ENCODE results near the gene ZNF548.

The ZNF548 gene

DNA sequence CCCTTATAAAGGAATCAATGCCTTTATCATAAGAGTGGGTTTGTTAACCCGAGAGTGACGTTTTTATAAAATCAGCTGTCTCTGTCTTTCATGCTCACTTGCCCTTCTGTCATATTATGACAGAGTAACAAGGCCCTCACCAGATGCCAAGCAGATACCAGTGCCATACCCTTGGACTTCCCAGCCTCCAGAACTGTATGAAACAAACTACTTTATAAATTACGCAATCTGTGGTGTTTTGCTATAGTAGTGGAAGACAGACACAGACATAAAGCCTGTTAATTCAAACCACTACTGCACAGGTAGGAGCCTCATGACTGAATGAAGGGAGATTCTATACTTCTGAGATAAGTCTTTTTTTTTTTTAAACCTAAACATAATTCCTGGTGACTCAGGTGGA is 62.7 kb downstream of the ZNF548 start:
- TF ChIP-seq, protein P1, sequence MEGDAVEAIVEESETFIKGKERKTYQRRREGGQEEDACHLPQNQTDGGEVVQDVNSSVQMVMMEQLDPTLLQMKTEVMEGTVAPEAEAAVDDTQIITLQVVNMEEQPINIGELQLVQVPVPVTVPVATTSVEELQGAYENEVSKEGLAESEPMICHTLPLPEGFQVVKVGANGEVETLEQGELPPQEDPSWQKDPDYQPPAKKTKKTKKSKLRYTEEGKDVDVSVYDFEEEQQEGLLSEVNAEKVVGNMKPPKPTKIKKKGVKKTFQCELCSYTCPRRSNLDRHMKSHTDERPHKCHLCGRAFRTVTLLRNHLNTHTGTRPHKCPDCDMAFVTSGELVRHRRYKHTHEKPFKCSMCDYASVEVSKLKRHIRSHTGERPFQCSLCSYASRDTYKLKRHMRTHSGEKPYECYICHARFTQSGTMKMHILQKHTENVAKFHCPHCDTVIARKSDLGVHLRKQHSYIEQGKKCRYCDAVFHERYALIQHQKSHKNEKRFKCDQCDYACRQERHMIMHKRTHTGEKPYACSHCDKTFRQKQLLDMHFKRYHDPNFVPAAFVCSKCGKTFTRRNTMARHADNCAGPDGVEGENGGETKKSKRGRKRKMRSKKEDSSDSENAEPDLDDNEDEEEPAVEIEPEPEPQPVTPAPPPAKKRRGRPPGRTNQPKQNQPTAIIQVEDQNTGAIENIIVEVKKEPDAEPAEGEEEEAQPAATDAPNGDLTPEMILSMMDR (IDR thresholded peaks at IDR 0.05; ENCODE audit: insufficient read depth, missing control alignments): no peak
- no peak for FAIRE-seq
- DNase-seq (ENCODE audit: insufficient read length, low spot score): no peak
